Central memory CD8-positive, alpha-beta T cell (primary cell): ENCODE data around the gene PRSS16.
A peak's percentile ranks its signal among the peaks of the same experiment; 100 is the strongest.
"Not testable (repeated sequence)": the region's sequence is repeated elsewhere in the genome, so short reads cannot be mapped to it uniquely, and the experiment has no call there.

Experiments
- ATAC-seq: fragments of 150-1000 bp; cut with Tn5 transposase; replicated peaks from 2 replicates; pipeline ENCODE4 v1.10.0; 2022; ENCODE audit warnings: mild to moderate bottlenecking, moderate FRiP score, moderate number of reproducible peaks; ENCODE audit not compliant: poor library complexity, severe bottlenecking; ENCODE audit errors: extremely low read depth
- DNase-seq, 2 donors: peaks; one replicate each; pipeline ENCODE4 v3.0.0; 2021; ENCODE audit warnings: low spot score in 2 of 2
- H3K27ac Mint-ChIP-seq: one replicate; pipeline ENCODE4 v1.8.0; 2022; ENCODE audit warnings: low read depth, mild to moderate bottlenecking, moderate library complexity, mixed read lengths
- H3K27me3 Mint-ChIP-seq: one replicate; pipeline ENCODE4 v1.8.0; 2022; ENCODE audit warnings: mixed read lengths
- H3K36me3 Mint-ChIP-seq: one replicate; pipeline ENCODE4 v1.8.0; 2022; ENCODE audit warnings: mild to moderate bottlenecking, moderate library complexity, mixed read lengths; ENCODE audit not compliant: insufficient read depth
- H3K4me1 Mint-ChIP-seq: one replicate; pipeline ENCODE4 v1.8.0; 2022; ENCODE audit warnings: mixed read lengths
- H3K4me3 Mint-ChIP-seq: one replicate; pipeline ENCODE4 v1.8.0; 2022; ENCODE audit warnings: mild to moderate bottlenecking, moderate library complexity, mixed read lengths
- H3K9me3 Mint-ChIP-seq: one replicate; pipeline ENCODE4 v1.8.0; 2022; ENCODE audit warnings: mixed read lengths

Gene PRSS16

GRCh38 chr6:27247133-27247836, at the start of gene PRSS16:
PRSS16 (plus strand) TSS chr6:27247701; CDS start chr6:27247738, 37 bp downstream.
- Mint-ChIP-seq H3K4me1 (peaks cover 6% of the 10 kb centered on the region), H3K9me3 (no peaks in the 10 kb centered on the region)

GRCh38 chr6:27205375-27206278, 41.9 kb upstream of the PRSS16 start:
- H3K4me3 Mint-ChIP-seq, result peak overlapping the region; percentile 18
- ATAC-seq (no peak), DNase-seq (no peak)
- H3K4me1 Mint-ChIP-seq, result peaks cover 5% of the 10 kb centered on the region
- no peaks in the 10 kb centered on the region for H3K9me3 Mint-ChIP-seq
- no peaks in the 10 kb centered on the region for H3K36me3 Mint-ChIP-seq
- H3K27ac Mint-ChIP-seq, result no peak overlapping the region
- peaks cover 70% of the 10 kb centered on the region for H3K27me3 Mint-ChIP-seq

More at GRCh38 chr6:27247133-27247836, at the start of gene PRSS16:
- DNase-seq (no peak), ATAC-seq (no peak)
- no peak within 1 kb of the TSS for H3K4me3 Mint-ChIP-seq
- H3K27ac Mint-ChIP-seq, result no peak within 1 kb of the TSS
- peaks cover 2% of the 10 kb centered on the region for H3K36me3 Mint-ChIP-seq
- H3K27me3 Mint-ChIP-seq, result peaks cover 16% of the 10 kb centered on the region

GRCh38 chr6:27206806-27207205, 40.7 kb upstream of the PRSS16 start:
- Mint-ChIP-seq H3K27ac (no peak overlapping the region), H3K4me1 (peaks cover 5% of the 10 kb centered on the region), H3K9me3 (no peaks in the 10 kb centered on the region), H3K27me3 (peaks cover 81% of the 10 kb centered on the region), H3K36me3 (no peaks in the 10 kb centered on the region), H3K4me3 (no peak overlapping the region)
- ATAC-seq, result no peak
- no peak for DNase-seq

GRCh38 chr6:27208042-27208441, 39.5 kb upstream of the PRSS16 start:
- no peaks in the 10 kb centered on the region for H3K36me3 Mint-ChIP-seq
- H3K4me1 Mint-ChIP-seq, result peaks cover 5% of the 10 kb centered on the region
- no peak overlapping the region for H3K27ac Mint-ChIP-seq
- no peaks in the 10 kb centered on the region for H3K9me3 Mint-ChIP-seq
- ATAC-seq (no peak), DNase-seq (no peak)
- H3K27me3 Mint-ChIP-seq, result peaks cover 76% of the 10 kb centered on the region
- no peak overlapping the region for H3K4me3 Mint-ChIP-seq

- no peaks in the 10 kb centered on the region for H3K36me3 Mint-ChIP-seq
- H3K27ac Mint-ChIP-seq, result no peak overlapping the region
- ATAC-seq (no peak), DNase-seq (no peak)
- H3K27me3 Mint-ChIP-seq, result peaks cover 84% of the 10 kb centered on the region
- peaks cover 5% of the 10 kb centered on the region for H3K4me1 Mint-ChIP-seq
- no peaks in the 10 kb centered on the region for H3K9me3 Mint-ChIP-seq
- no peak overlapping the region for H3K4me3 Mint-ChIP-seq
Observed at GRCh38 chr6:27209196-27209595, 38.3 kb upstream of the PRSS16 start.

GRCh38 chr6:27209659-27210269, 37.7 kb upstream of the PRSS16 start:
- ATAC-seq (no peak), DNase-seq (no peak)
- H3K4me3 Mint-ChIP-seq, result no peak overlapping the region
- peaks cover 2% of the 10 kb centered on the region for H3K36me3 Mint-ChIP-seq
- H3K9me3 Mint-ChIP-seq, result no peaks in the 10 kb centered on the region
- H3K27me3 Mint-ChIP-seq, result peaks cover 84% of the 10 kb centered on the region
- H3K4me1 Mint-ChIP-seq, result peaks cover 5% of the 10 kb centered on the region
- no peak overlapping the region for H3K27ac Mint-ChIP-seq

- not testable (repeated sequence) for H3K9me3 Mint-ChIP-seq, H3K4me1 Mint-ChIP-seq, H3K4me3 Mint-ChIP-seq, ATAC-seq, H3K36me3 Mint-ChIP-seq, DNase-seq
- Mint-ChIP-seq H3K27ac (peak overlapping the region; percentile 32), H3K27me3 (peaks cover 55% of the 10 kb centered on the region)
Observed at GRCh38 chr6:27213091-27213517, 34.4 kb upstream of the PRSS16 start.

- no peak for ATAC-seq
- Mint-ChIP-seq H3K27ac (peak overlapping the region; percentile 32), H3K27me3 (peaks cover 51% of the 10 kb centered on the region), H3K36me3 (peaks cover 3% of the 10 kb centered on the region), H3K4me1 (no peaks in the 10 kb centered on the region), H3K4me3 (no peak overlapping the region), H3K9me3 (peaks cover 6% of the 10 kb centered on the region)
- no peak for DNase-seq
Observed at GRCh38 chr6:27213544-27214125, 33.9 kb upstream of the PRSS16 start.

- Mint-ChIP-seq H3K4me3 (no peak overlapping the region), H3K27ac (no peak overlapping the region), H3K9me3 (peaks cover 6% of the 10 kb centered on the region), H3K4me1 (no peaks in the 10 kb centered on the region), H3K27me3 (peaks cover 49% of the 10 kb centered on the region), H3K36me3 (peaks cover 3% of the 10 kb centered on the region)
- DNase-seq, result no peak
- ATAC-seq, result no peak
Observed at GRCh38 chr6:27214126-27214601, 33.3 kb upstream of the PRSS16 start.

GRCh38 chr6:27216874-27217273, 30.6 kb upstream of the PRSS16 start:
- no peak for ATAC-seq
- peaks cover 47% of the 10 kb centered on the region for H3K27me3 Mint-ChIP-seq
- H3K4me3 Mint-ChIP-seq, result no peak overlapping the region
- DNase-seq, result no peak
- H3K27ac Mint-ChIP-seq, result no peak overlapping the region
- no peaks in the 10 kb centered on the region for H3K4me1 Mint-ChIP-seq
- peaks cover 4% of the 10 kb centered on the region for H3K36me3 Mint-ChIP-seq
- peaks cover 6% of the 10 kb centered on the region for H3K9me3 Mint-ChIP-seq

GRCh38 chr6:27222971-27223370, 24.5 kb upstream of the PRSS16 start:
- not testable (repeated sequence) for H3K4me1 Mint-ChIP-seq, H3K4me3 Mint-ChIP-seq, DNase-seq, ATAC-seq, H3K27ac Mint-ChIP-seq, H3K36me3 Mint-ChIP-seq, H3K9me3 Mint-ChIP-seq
- H3K27me3 Mint-ChIP-seq, result peaks cover 81% of the 10 kb centered on the region

- H3K9me3 Mint-ChIP-seq, result no peaks in the 10 kb centered on the region
- no peak overlapping the region for H3K27ac Mint-ChIP-seq
- ATAC-seq (no peak), DNase-seq (no peak)
- peaks cover under 1% of the 10 kb centered on the region for H3K36me3 Mint-ChIP-seq
- H3K4me3 Mint-ChIP-seq, result no peak overlapping the region
- H3K4me1 Mint-ChIP-seq, result no peaks in the 10 kb centered on the region
- H3K27me3 Mint-ChIP-seq, result peaks cover 95% of the 10 kb centered on the region
Observed at GRCh38 chr6:27224729-27225128, 22.8 kb upstream of the PRSS16 start.
